Stimulated activated CD8-positive, alpha-beta memory T cell treated with anti-CD3 and anti-CD28 coated beads, Interleukin-15, amount 100 ng/mL, for 24 hours (primary cell): ENCODE results near the gene DOCK9.

Source experiments
- DNase-seq: peaks from one replicate; pipeline ENCODE4 v3.0.0-alpha.2; 2020; ENCODE audit warnings: low read depth

DOCK9 gene

DNA sequence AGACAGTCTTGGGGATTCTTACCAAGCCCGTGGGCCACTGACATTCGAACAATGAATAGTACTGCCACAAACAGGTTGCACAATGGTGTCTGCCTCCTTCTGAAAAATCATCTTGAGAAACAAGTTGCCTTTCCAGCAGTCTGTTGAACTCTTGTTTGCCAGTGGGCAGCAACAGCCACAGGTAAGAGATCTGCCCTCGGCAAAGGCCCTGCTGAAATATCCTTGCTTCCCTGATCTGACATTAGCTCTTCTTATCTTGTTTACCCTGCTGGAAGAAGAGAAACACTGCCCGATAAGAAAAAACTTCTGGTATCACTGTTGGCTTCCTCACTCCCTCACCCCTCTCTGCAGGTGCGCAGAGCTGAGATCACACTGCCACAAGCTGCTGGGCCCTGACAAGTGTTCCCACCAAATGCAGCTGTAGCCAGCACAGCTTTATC is 2.0 kb downstream of the DOCK9 start:
- DNase-seq = no peak

DNA sequence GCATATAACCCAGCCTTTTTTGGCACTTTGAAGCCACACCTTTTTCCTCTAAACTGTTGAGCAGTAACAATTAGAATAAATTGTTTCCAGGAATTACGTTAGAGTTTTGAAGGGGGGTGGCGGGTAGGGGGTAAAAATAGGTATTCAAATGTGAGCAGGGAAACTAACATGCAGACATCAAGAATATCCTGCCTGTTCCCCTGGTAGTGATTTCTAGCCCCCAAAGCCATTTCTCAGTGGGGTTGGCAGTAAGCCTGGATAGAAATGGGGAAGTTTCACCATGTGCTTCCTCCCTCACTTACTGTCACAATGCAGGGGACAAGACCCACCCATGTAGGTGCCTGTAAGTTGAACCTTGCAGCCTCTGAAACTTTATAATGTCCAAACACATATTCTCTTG is 3.8 kb downstream of the DOCK9 start:
- no peak for DNase-seq

DNA sequence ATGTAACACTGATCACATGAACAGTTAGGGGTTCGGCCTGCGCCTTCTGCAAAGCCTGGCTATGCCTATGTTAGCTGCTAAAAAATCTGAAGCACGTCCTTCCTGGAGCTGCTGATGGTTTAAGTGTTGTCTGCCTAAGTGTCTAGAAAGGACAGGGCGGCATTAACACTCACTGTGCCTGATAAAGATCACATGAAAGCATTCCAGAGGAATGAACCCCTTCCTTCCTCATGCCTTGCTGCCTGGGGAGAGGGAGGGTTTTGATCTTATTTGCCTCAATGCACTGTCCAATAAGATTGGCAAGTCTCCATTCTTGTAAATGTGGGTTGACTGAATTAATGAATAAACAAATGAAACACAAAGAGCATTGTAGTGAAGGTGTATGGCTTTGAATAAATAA is 5.2 kb downstream of the DOCK9 start:
- DNase-seq = no peak

DNA sequence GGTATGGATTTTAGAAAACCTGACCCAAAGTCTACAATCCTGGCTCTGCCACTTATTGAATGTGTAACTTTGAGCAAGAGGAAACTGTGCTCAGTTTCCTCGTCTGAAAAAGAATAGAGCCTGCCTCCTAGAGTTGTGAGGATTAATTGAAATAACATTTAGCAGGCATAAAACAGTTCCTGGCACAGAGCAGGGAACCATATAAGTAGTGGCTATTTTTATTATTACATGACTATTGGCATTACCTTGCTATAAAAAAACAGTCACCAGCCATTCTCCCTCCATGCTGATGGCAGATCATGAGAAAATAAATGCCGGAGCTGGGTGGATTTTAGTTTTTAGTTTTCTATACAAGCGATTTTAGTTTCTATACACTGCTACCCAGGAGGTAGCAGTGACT is 5.8 kb downstream of the DOCK9 start:
- DNase-seq = no peak

DNA sequence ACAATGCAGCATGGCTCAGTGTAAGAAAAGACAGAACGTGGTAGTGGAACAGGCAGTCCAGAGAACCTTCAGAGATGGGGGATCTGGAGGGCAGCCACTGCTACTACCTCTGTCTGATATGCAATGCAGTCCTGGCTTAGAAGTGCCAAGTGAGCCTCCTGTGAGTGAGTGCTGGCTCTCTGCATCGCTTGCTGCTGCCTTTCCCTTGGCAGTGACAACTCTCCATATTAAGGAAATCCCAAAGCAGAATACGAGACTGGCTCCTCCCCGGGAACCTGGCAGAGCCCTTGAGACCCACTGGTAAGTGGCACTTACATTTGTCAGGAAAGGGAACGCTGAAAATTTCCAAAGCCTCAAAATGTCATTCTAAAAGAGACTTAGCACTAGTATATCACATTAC is 7.5 kb downstream of the DOCK9 start:
- no peak for DNase-seq

DNA sequence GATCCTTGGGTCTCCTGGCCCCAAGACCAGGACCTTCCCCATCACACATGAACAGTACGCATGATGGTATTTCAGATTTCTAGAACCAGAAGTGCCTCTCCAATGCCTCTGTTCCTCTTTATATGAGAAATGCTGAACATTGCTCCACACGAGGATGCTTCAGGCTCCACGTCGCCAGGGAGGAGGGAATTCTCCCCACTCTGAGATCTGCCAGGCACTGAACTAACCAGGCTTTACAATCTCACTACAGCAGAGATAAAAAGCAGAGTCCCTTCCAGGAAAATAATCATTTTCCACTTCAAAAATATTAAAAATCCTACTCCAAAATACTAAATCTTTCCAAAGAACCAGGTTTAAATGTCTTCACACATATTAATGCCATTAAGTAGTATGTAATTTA is 10.4 kb downstream of the DOCK9 start:
- no peak for DNase-seq

DNA sequence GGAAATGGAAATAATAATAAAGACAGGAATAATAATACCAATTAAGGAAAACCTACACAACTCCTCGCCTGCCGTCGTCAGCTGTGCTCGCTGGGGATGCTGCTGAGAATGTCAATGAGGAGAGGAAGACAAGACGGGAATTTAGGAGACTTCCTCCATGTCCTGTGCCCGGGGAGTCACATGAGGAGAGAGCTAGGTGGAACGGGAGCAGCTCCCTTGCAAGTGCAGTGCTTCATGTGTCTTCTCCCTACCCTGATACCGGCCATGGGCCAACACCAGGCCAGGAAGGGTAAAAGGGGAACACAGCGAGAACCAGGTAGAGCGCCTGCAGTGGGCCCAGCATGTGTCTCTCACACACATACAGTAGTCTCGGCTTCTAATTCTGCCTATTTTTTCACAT is 11.8 kb downstream of the DOCK9 start:
- DNase-seq = no peak

DNA sequence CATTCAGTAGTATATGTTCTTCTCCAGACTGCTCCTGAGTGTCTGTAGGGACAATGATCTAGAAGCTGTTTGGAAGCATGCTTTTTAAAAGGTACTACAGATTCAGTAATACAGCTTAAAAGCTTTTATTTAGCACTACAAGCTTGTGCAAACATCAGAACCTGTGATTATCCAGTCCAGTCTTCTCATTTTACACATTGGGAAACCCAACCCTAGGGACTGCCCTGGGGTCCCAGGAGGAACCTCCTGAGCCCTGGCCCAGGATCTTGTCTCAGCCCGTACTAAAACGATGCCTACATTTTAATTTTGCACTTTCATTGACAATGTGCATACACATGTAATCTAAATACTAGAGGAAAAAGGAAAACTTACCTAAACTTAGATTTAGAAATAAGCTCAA is 12.5 kb downstream of the DOCK9 start:
- no peak for DNase-seq

DNA sequence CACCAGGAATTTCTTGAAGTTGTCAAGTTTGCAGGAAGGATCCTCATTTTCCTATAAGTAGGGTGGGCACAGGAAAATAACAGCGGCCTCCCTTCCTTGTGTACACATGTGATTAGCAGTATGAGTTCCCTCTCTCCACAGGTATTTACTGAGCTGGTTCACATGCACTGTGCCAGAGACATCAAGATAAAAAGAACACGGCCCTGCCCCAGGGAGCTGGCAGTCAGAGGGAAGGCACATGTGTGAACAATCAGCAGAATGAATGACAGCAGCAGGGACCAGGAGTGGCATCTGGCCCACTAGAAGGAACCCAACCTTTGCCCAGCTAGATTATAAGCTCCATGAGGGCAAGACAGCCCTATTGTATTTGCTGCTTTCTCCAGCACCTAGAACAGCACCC is 13.9 kb downstream of the DOCK9 start:
- DNase-seq = no peak

DNA sequence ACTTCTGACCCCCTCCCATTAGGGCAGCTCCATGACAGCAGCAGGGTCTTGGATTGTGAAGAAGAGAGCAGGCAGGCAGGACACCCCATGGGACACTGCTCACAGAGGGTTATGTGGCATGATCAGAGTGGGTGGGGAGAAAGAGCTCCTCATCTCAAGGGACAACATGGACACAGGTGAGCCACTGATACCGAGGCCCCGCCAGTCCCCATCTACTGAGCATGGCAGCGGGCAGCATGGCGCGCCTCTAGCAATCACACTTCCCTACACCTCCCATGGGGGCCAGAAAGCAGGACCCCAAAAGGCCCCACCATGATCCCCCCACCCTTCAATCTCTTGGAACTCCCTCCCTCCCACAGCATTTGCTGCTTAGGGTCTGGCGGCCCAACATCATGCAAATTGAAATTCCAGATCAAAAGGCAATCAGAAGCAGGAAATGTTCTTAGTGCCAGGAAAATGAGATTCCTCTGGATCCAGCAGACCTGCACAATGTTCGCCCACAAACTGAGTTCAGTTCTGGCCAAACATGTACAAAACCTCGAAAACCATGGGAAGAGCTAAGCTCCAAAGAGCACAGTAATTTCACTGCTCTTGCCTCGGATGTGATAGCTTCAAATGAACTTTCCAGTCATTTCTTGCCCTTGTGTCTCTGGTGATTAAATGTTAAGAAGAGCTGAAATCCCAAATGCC is 14.8 kb downstream of the DOCK9 start:
- DNase-seq = no peak

DNA sequence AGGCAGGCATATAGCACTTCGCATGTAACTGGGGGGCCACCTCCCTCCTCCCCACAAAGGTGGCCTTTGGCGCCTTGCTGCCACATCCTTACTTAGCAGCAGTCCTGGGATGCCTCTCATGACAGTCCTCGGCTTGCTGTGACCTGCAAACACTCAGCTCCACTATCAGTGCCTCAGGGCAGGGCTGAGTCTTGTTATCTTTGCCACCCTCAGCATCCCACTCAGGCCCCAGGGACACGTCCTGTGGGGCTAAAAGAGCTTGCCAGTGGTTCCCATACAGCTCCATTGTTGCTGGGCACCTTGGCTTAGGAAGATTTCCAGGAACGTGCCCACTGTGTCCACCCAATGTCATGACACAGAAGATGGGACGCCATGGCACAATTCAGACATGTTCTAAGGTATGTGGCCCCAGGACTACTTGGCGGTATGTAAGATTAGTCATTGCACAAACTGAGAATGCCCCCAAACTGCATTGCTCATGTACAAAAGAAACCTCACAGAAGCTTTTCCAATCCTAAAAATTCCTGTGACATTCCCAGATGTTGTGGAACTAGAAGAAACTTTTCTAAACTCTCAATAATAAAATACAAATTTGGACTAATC is 16.3 kb downstream of the DOCK9 start:
- DNase-seq = no peak

DNA sequence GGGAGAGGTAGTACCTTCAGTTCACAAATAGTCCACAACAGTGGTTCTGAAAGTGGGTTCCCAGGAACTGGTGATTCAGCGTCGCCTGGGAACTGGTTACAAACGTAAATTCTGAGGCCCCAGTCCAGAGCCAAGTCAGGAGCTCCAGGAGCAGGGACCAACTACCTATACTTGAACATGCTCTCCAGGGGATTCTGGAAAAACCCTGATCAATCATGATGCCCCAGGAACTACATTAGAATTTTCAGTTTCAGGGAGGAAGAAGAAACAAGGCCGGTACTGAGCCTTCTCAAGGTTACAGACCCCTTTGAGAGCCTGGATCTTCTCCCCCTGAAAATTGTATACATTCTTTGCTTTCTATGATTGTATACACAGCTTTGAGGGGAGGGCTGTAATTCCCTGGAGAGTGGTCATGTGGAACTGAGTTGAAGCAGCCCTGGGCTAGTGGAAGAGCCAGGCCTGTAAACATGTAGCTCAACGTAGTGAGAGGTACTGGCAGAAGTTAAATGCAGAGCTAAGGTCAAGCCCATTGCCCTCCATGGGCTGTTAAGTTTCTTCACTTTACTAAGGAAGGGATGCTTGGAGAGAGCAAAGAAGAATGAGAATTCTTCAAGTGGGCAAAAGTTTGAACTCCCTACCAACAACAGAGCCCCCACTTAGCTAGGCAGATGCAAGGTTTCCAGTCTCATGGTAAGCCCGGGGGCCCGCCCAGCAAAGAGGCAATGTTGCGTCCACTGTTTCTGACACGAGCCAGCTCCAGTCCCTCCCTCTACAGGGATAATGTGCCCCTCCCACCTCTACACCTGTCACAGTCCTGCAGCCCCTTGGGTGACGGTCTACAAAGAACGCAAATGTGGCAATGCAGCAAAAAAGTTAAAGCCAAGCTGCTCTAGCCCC is 17.0 kb downstream of the DOCK9 start:
- no peak for DNase-seq

DNA sequence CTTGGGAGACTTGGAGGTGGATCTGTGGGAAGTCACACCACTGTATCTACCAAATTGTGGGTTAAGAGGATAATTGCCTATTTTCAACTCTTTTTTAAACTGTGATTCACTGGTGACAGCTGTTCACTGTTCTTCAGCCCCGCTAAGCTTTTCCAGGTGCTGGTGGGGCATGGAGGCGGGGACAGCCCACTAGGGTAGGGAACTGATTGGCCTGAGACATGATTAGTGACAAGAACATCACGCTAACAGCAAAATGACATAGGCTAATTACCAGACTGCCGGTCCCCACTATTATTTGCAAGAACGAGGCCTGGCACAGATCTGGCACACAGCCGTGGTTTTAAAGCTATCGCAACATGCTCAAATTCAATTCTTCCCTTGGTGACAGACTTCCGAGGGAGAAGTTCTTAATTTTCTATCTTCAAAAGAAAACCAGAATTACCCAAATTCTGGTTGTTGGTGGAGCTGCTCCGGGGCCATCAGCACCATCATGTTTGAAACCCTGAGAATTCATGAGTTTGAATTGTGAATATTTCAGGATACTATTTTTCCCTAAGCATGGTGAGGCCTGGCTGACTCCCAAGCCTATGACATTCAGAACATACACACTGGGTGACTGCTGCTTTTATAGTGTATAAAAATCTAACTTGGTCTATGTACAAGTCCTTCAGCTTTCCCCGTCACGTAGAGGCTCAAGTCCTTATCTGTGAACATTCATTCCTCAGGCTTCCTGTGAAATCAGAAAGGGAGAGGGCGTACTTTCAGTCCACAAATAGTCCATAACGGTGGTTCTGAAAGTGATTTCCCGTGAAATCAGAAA is 17.9 kb downstream of the DOCK9 start:
- no peak for DNase-seq

DNA sequence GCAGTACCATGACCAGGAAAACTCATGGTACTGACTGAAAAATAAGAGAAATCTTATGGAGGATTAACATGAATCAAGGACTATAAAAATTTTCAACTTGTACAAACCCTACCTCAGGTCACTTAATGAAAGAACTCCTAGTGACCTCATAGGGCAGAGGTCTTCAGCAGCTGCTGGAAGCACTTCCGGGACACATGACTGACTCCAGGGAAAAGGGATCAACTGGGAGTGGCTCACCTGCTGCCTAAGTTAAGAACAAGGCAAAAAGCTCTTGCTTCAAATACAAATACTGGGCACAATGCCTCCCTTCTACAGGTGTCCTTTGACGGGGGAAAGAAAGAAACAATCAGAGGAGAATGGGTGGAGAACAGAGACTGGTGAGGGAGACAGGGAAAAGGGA is 18.6 kb downstream of the DOCK9 start:
- no peak for DNase-seq

DNA sequence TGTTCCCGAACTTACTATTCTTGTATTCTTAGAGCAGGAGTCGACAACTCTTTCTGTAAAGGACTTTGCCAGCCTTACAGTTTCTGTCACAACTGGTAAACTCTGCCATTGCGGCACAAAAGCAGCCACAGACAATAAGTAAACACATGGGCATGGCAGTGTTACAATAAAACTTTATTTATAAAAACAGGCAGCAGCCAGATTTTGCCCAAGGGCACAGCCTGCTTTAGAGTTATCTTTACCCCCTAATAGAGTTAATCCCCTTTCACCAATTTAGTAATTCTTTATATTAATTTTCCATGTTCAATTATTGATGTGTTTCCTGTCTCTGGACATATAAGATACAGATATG is 19.4 kb downstream of the DOCK9 start:
- DNase-seq = no peak

DNA sequence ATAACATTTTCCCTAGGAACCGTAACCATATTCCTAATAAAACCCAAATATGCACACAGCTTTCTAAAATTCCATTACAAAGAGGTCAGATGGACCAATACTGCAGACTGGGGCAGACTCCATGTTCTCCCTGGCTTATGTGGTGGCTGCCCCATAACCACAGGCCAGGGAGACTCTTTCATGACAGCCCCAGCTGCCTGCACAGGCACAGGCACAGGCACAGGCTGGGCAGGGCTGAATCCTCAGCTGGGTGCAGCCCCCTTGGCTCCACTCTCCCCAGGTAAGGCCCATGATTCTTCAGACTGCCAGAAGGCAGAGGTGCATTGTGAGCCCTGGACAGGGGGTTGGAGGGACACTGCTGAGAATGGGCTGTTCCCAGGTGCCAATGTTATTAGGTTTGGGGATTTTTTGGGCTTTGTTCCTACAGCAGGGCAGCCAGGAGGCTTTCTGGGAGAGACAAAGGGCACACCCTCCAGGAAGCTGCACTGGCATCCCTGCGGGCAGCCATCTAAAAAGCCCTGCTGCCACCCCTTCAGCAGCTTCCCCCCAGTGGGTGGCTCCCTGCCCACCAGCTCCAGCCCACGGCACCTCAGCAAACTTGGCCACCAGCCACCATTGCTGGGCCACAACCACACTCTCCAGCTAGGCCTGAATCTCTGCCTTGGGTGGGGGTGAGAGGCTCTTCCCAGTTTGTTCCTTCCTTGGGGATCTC is 20.0 kb downstream of the DOCK9 start:
- no peak for DNase-seq

DNA sequence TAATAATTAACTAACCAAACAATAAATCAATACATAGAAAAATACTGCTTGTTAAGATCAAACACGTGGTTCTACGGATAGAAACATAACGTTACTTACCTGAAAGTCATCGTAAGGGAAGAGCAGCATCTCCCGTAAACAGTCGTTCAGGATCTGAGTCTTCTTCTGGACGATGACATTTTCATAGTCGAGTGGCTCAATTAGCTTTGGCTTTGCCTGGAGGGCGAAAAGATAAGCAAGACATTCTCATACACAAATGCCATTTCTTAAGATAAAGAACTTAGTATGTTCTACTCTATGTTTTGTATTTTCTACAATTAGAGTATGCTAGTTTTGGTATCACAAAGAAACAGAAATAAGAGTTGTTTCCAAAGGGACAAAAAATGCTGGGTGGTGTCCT is 22.5 kb downstream of the DOCK9 start:
- no peak for DNase-seq

DNA sequence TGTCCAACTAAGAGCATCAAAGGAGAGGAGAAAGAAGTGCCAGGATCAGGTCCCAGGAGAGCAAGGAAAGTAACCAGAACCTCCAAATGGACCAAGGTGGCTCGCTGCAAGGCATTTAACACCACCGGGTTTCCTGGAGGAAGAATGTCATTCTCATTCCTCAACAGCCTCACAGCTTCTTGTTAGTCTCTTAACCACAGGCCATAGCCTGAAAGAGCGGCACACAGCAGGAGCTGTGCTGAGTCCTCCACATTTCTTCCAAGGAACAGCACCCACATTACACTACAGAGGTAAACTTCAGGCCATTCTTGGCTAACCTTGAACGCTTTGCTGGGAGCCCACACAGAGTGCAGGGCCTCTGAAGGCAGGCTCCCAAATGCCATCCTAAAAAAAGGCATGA is 23.6 kb downstream of the DOCK9 start:
- DNase-seq = no peak

DNA sequence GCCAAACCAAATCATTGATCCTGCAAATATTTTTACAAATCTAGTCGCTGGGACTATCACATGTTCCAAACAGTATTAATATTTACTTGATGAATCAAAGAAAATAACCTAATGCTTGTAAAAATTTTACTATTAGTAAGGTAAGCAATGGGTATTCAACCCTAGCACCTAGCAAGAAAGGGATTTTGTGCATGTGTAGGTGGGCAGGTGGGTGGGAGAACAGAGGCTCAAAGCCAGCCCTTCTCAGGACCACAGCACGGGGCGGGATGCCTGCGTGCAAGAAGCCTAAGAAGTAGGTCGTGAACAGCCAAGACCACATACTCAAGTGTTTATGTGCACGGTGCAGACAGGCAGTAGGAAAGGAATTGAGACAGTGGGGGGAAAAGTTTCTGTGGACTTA is 26.6 kb downstream of the DOCK9 start:
- DNase-seq = no peak

DNA sequence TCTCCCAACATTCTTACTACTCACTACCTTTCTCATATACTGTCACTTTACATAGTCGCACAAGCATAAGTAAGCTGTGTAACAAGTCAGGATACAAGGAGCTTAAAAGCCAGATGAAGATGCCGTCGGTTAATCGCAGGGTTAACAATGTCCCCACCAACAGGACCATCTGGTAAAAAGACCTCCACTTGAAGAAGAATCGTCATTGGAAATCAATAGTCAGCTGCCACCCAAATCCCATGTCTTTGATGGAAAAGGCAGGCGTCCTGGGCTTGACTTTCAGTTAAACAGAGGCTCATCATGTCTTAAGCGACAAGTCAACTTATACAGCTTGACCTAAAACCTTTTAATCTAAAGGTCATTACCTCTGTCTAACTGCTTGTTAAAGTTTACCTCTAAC is 27.2 kb downstream of the DOCK9 start:
- no peak for DNase-seq

DNA sequence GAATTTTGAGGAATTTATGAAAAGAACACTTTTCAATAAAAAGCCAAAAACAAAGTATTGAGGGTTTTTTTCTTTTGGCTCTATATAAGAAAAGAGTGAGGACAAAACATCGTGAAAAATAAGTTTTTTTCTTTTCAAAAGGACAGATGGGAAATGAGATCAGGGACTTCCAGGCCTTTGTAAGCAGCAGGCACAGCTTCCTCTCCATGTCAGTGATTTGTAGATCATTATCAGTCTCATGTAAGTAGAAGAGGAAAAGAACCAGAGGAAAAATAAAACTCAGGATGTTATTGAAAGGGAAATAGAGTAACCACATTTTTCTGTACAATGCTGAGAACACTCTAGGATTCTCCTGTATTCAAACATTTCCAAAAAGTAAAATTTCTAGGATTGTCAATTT is 29.9 kb downstream of the DOCK9 start:
- no peak for DNase-seq
